CD4-positive, alpha-beta memory T cell (primary cell): ENCODE measurements around the gene HS1BP3. TPM values are rescaled to one million over a fixed set of nuclear protein-coding genes. Genes with fewer than 3 reads are reported as not detected.

Source experiments
- CTCF ChIA-PET: fragments of 350-600 bp; sonication (Branson Sonifier 250); formaldehyde crosslinking; loops from one replicate; lab custom pipeline; 2021; ENCODE audit warnings: inconsistent platforms; ENCODE audit not compliant: partially characterized antibody; lab: Charles Lee
- POLR2A ChIA-PET: fragments of 350-600 bp; sonication (Branson Sonifier 250); formaldehyde crosslinking; loops from one replicate; lab custom pipeline; 2021; ENCODE audit not compliant: partially characterized antibody; lab: Charles Lee
- DNase-seq, 5 donors: peaks; one replicate each; pipeline versions ENCODE4 v3.0.0 to v3.0.0-alpha.2; 2020 to 2022; ENCODE audit warnings: mixed read lengths in 1 of 5
- H3K27ac ChIP-seq: one replicate; pipeline ENCODE4 v1.7.0; 2013; ENCODE audit warnings: low read depth, low read length
- H3K27me3 ChIP-seq: 2 replicates; pipeline ENCODE4 v1.7.0; 2013; ENCODE audit warnings: mild to moderate bottlenecking, low read length, moderate library complexity; ENCODE audit not compliant: insufficient read depth
- H3K36me3 ChIP-seq: 2 replicates; pipeline ENCODE4 v1.7.0; 2013; ENCODE audit warnings: mild to moderate bottlenecking, low read length, moderate library complexity; ENCODE audit not compliant: insufficient read depth
- H3K4me1 ChIP-seq: 2 replicates; pipeline ENCODE4 v1.7.0; 2013; ENCODE audit warnings: mild to moderate bottlenecking, low read length, moderate library complexity; ENCODE audit not compliant: insufficient read depth
- H3K4me3 ChIP-seq, 2 donors: one replicate each; pipeline ENCODE4 v1.7.0; 2013; ENCODE audit warnings: low read length in 2 of 2, mild to moderate bottlenecking in 1 of 2
- H3K9me3 ChIP-seq, 2 donors: one replicate each; pipeline ENCODE4 v1.7.0; 2013; ENCODE audit warnings: low read length in 2 of 2, control low read depth in 1 of 2; ENCODE audit not compliant: control insufficient read depth in 1 of 2
- H3K27ac Mint-ChIP-seq, 7 donors: one replicate each; pipeline ENCODE4 v1.8.0; 2020 to 2021; ENCODE audit warnings: mixed read lengths in 7 of 7, mild to moderate bottlenecking in 6 of 7, inconsistent platforms in 3 of 7, moderate library complexity in 3 of 7
- H3K27me3 Mint-ChIP-seq, 2 donors: one replicate each; pipeline ENCODE4 v1.8.0; 2020 to 2021; ENCODE audit warnings: mixed read lengths in 2 of 2
- H3K36me3 Mint-ChIP-seq, 2 donors: one replicate each; pipeline ENCODE4 v1.8.0; 2020 to 2021; ENCODE audit warnings: mixed read lengths in 2 of 2, inconsistent platforms in 1 of 2, mild to moderate bottlenecking in 1 of 2
- H3K4me1 Mint-ChIP-seq, 4 donors: one replicate each; pipeline ENCODE4 v1.8.0; 2020 to 2021; ENCODE audit warnings: mixed read lengths in 4 of 4, mild to moderate bottlenecking in 1 of 4
- H3K4me3 Mint-ChIP-seq, 8 donors: one replicate each; pipeline ENCODE4 v1.8.0; 2020 to 2021; ENCODE audit warnings: mixed read lengths in 8 of 8, mild to moderate bottlenecking in 7 of 8, moderate library complexity in 6 of 8, inconsistent platforms in 3 of 8
- H3K9me3 Mint-ChIP-seq, 8 donors: one replicate each; pipeline ENCODE4 v1.8.0; 2020 to 2021; ENCODE audit warnings: mixed read lengths in 8 of 8, mild to moderate bottlenecking in 5 of 8, inconsistent platforms in 3 of 8, moderate library complexity in 1 of 8
- intact Hi-C: fragments of 100-400 bp; cut with micrococcal nuclease; formaldehyde crosslinking; loops from one replicate; pipeline ENCODE4 v1.15.1; 2023
- polyA plus RNA-seq, 2 donors: library from polyadenylated mRNA; unstranded; fragments of 300-500 nt; fragmentation: Illumina TruSeq; gene quantifications; one replicate each; pipeline ENCODE4 v1.2.3, GENCODE V29; 2021
- total RNA-seq, 2 experiments: library from RNA; stranded (reverse); gene quantifications; one replicate each; pipeline ENCODE4 v1.2.3, GENCODE V29; 2021

HS1BP3 gene
- total and polyA plus RNA-seq, 4 experiments from 2014 or later, result 16.7 to 20.1 (median 18.8) TPM

GRCh38 chr2:20576598-20577115 lies 74.2 kb downstream of the HS1BP3 start:
- ChIA-PET POLR2A (interaction anchor here (1.3 to 4.0 kb wide), 4 partner anchors 15 to 225 kb away, joined by 3 to 31 read pairs (median 8); partner anchors contain the start of genes HS1BP3 and RHOB), CTCF (interaction anchor here (1.1 to 2.1 kb wide), 6 partner anchors 58 to 133 kb away, joined by 3 to 12 read pairs (median 3); partner anchors contain the start of genes HS1BP3 and RHOB)
- Histone ChIP-seq H3K36me3 (no peaks in the 10 kb centered on the region), H3K27ac (peak overlapping the region; percentile 66), H3K4me1 (peaks cover 18% of the 10 kb centered on the region), H3K9me3 (no peaks in the 10 kb centered on the region), H3K27me3 (no peaks in the 10 kb centered on the region), H3K4me3 (peak overlapping the region; percentile 60 to 67)
- Mint-ChIP-seq H3K4me3 (peak overlapping the region; percentile 79 to 92 (median 84)), H3K36me3 (peaks cover 3 to 5% of the 10 kb centered on the region in 2 donors), H3K9me3 (peaks cover 0 to 6% (median 2%) of the 10 kb centered on the region in 8 donors), H3K27me3 (no peaks in the 10 kb centered on the region), H3K27ac (peak overlapping the region; percentile 85 to 98 (median 95)), H3K4me1 (peaks cover 13 to 17% (median 15%) of the 10 kb centered on the region in 4 donors)
- DNase-seq, result peak; percentile 50 to 67 (median 56)
- intact Hi-C loops, result loop anchor here (1.0 to 5.0 kb wide), 2 partner anchors 75 to 129 kb away; partner anchors contain the start of genes HS1BP3 and RHOB

- Histone ChIP-seq H3K9me3 (no peaks in the 10 kb centered on the region), H3K27ac (peak overlapping the region; percentile 66), H3K4me3 (peak overlapping the region; percentile 60 to 67), H3K4me1 (peaks cover 18% of the 10 kb centered on the region), H3K36me3 (no peaks in the 10 kb centered on the region), H3K27me3 (no peaks in the 10 kb centered on the region)
- Mint-ChIP-seq H3K4me3 (peak overlapping the region; percentile 79 to 92 (median 84)), H3K4me1 (peaks cover 13 to 17% (median 15%) of the 10 kb centered on the region in 4 donors), H3K27me3 (no peaks in the 10 kb centered on the region), H3K36me3 (peaks cover 3 to 5% of the 10 kb centered on the region in 2 donors), H3K27ac (peak overlapping the region; percentile 85 to 98 (median 95)), H3K9me3 (peaks cover 0 to 6% (median 2%) of the 10 kb centered on the region in 8 donors)
- ChIA-PET POLR2A (interaction anchor here (1.3 to 4.0 kb wide), 4 partner anchors 16 to 224 kb away, joined by 3 to 31 read pairs (median 8); partner anchors contain the start of genes HS1BP3 and RHOB), CTCF (interaction anchor here (0.9 to 2.1 kb wide), 6 partner anchors 67 to 132 kb away, joined by 3 to 12 read pairs (median 4); partner anchors contain the start of genes HS1BP3 and RHOB)
- DNase-seq, result no peak
- intact Hi-C loops, result loop anchor here (1.0 to 5.0 kb wide), 2 partner anchors 75 to 129 kb away; partner anchors contain the start of genes HS1BP3 and RHOB
Measured at GRCh38 chr2:20575935-20576597, 74.8 kb downstream of the HS1BP3 start.

GRCh38 chr2:20575414-20575813 lies 75.5 kb downstream of the HS1BP3 start:
- H3K9me3 Mint-ChIP-seq, result peaks cover 0 to 6% (median 0%) of the 10 kb centered on the region in 8 donors
- intact Hi-C loops, result loop anchor here (5.0 kb wide), 1 partner anchor 128 kb away; the partner anchor contains the start of gene RHOB
- no peak overlapping the region for H3K4me3 Mint-ChIP-seq
- POLR2A ChIA-PET, result interaction anchor here (2.5 to 4.0 kb wide), 2 partner anchors 128 to 224 kb away, joined by 8 to 31 read pairs; partner anchors contain the start of gene RHOB
- no peak for DNase-seq
- Histone ChIP-seq H3K4me3 (no peak overlapping the region), H3K27ac (no peak overlapping the region), H3K9me3 (no peaks in the 10 kb centered on the region), H3K36me3 (no peaks in the 10 kb centered on the region), H3K27me3 (no peaks in the 10 kb centered on the region), H3K4me1 (peaks cover 18% of the 10 kb centered on the region)
- H3K27me3 Mint-ChIP-seq, result no peaks in the 10 kb centered on the region
- H3K36me3 Mint-ChIP-seq, result peaks cover under 1 to 3% of the 10 kb centered on the region in 2 donors
- CTCF ChIA-PET, result interaction anchor here (0.9 to 2.1 kb wide), 5 partner anchors 68 to 128 kb away, joined by 3 to 12 read pairs (median 4); partner anchors contain the start of genes HS1BP3 and RHOB
- H3K27ac Mint-ChIP-seq, result peak overlapping the region in 1 of 7 donors; percentile 43
- H3K4me1 Mint-ChIP-seq, result peaks cover 13 to 17% (median 15%) of the 10 kb centered on the region in 4 donors

DNA sequence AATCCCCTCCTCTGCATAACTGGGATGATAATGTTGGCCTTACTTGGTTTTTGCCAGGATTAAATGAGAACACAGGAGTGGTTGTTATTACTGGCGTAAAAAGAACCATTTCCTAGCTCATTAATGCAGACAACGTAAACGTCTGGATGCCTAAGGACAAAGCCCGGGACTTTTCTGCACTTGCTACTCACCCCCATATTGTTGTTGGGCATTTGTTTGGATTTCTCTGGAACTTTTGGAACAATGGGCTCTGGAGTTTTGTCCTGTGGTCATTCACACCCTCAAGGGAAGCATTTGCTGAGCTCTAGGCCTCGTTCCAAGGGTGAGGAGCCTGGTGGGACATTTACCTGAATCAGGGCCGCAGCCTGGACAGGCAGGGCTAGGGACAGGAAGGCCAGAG lies 76.0 kb downstream of the HS1BP3 start:
- intact Hi-C loops, result loop anchor here (5.0 kb wide), 1 partner anchor 128 kb away; the partner anchor contains the start of gene RHOB

DNA sequence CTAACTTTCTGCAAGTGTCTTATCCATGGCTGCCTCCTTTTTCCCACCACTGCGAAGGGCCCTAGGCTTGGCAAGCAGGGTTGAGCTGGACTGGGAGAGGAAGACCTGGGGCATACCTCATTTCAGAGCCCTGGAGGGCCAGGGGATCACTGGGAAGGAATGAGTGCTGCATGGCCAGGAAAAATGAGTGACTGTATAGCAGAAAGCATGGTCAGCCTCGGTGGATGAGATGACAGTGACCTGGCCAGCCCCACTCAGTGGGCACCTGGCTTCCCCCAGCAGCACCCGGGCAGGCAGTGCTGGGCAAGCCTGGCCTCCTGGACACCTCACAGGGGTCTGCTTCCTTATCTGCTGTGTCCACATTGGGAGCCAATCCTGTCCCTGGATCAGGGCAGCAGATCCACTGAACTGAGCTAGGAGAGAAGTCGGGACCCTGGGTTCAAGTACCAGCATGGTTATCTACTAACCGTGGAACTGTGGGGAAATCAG lies 76.4 kb downstream of the HS1BP3 start:
- POLR2A ChIA-PET, result interaction anchor here (4.0 kb wide), 1 partner anchor 127 kb away, joined by 31 read pairs; the partner anchor contains the start of gene RHOB
- H3K27me3 Mint-ChIP-seq, result no peaks in the 10 kb centered on the region
- no peaks in the 10 kb centered on the region for H3K27me3 ChIP-seq
- H3K36me3 ChIP-seq, result no peaks in the 10 kb centered on the region
- H3K4me3 ChIP-seq, result no peak overlapping the region
- peaks cover 0 to 6% (median 0%) of the 10 kb centered on the region in 8 donors for H3K9me3 Mint-ChIP-seq
- H3K27ac Mint-ChIP-seq, result peak overlapping the region in 5 of 7 donors; percentile 19 to 79 (median 57)
- no peak for DNase-seq
- no peaks in the 10 kb centered on the region for H3K9me3 ChIP-seq
- H3K4me1 Mint-ChIP-seq, result peaks cover 11 to 17% (median 14%) of the 10 kb centered on the region in 4 donors
- H3K4me3 Mint-ChIP-seq, result no peak overlapping the region
- intact Hi-C loops, result no loop called here
- peaks cover 18% of the 10 kb centered on the region for H3K4me1 ChIP-seq
- no peak overlapping the region for H3K27ac ChIP-seq
- CTCF ChIA-PET, result interaction anchor here (2.1 kb wide), 1 partner anchor 77 kb away, joined by 12 read pairs; the partner anchor contains the start of gene HS1BP3
- peaks cover 0 to 3% of the 10 kb centered on the region in 2 donors for H3K36me3 Mint-ChIP-seq

More for the DNA sequence above, 76.0 kb downstream of the HS1BP3 start:
- Mint-ChIP-seq H3K27ac (no peak overlapping the region), H3K4me1 (peaks cover 13 to 17% (median 15%) of the 10 kb centered on the region in 4 donors), H3K9me3 (peaks cover 0 to 6% (median 0%) of the 10 kb centered on the region in 8 donors), H3K27me3 (no peaks in the 10 kb centered on the region), H3K4me3 (no peak overlapping the region), H3K36me3 (peaks cover 0 to 3% of the 10 kb centered on the region in 2 donors)
- Histone ChIP-seq H3K4me3 (no peak overlapping the region), H3K4me1 (peaks cover 18% of the 10 kb centered on the region), H3K9me3 (no peaks in the 10 kb centered on the region), H3K36me3 (no peaks in the 10 kb centered on the region), H3K27me3 (no peaks in the 10 kb centered on the region), H3K27ac (no peak overlapping the region)
- ChIA-PET CTCF (interaction anchor here (2.1 kb wide), 1 partner anchor 76 kb away, joined by 12 read pairs; the partner anchor contains the start of gene HS1BP3), POLR2A (interaction anchor here (4.0 kb wide), 1 partner anchor 127 kb away, joined by 31 read pairs; the partner anchor contains the start of gene RHOB)
- no peak for DNase-seq

DNA sequence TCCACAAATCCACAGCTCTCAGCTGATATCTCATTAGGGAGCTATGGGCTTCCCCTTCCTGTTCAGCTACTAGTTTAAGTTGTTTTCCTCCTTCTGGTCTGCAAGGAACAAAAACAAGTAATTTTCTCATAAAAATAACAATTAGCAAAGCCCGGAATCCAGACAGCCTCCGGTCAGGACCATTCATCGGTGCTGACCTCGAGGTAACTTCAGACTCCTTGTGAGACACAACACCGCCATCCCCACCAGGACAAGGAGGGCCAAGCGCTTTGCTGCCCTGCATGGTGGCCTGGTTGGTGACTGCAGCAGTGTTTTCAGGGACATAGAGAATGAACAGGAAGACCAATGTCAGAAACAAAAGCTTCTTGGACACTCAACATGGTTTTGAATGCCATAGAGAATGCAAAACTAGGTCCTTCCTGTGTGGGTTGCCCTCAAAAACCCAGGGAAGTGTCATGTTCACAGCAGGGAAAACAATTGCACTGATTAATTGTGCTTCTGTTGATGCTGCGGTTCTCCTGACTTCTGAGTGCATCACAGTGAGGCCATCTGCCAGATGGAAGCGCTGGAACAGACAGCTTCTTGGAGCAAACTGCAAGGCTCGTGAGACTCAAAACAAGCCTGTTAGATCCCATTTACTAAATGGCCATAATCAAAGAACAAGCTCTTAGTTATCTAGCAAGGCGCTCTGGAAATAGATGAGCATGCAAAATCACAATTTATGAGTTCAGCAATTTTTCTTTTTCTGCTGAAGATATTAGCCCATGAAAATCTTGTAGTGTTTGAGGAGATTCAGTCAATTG lies 77.1 kb downstream of the HS1BP3 start:
- Histone ChIP-seq H3K27me3 (no peaks in the 10 kb centered on the region), H3K27ac (no peak overlapping the region), H3K4me1 (peaks cover 18% of the 10 kb centered on the region), H3K4me3 (no peak overlapping the region), H3K36me3 (no peaks in the 10 kb centered on the region), H3K9me3 (no peaks in the 10 kb centered on the region)
- no peak overlapping the region for H3K4me3 Mint-ChIP-seq
- intact Hi-C loops, result no loop called here
- POLR2A ChIA-PET, result interaction anchor here (1.6 to 4.0 kb wide), 2 partner anchors 41 to 126 kb away, joined by 3 to 31 read pairs; partner anchors contain the start of gene RHOB
- no peak for DNase-seq
- peaks cover 11 to 17% (median 14%) of the 10 kb centered on the region in 4 donors for H3K4me1 Mint-ChIP-seq
- H3K9me3 Mint-ChIP-seq, result peaks cover 0 to 6% (median 0%) of the 10 kb centered on the region in 8 donors
- peak overlapping the region in 4 of 7 donors; percentile 19 to 79 (median 62) for H3K27ac Mint-ChIP-seq
- peaks cover 0 to 3% of the 10 kb centered on the region in 2 donors for H3K36me3 Mint-ChIP-seq
- CTCF ChIA-PET, result interaction anchor here (2.8 kb wide), 1 partner anchor 87 kb away, joined by 12 read pairs; no protein-coding TSS in a partner anchor
- H3K27me3 Mint-ChIP-seq, result no peaks in the 10 kb centered on the region
